ENCODE measurements around the gene NOL3.

The NOL3 gene

GRCh38 chr16:67155295-67156142 is 14.8 kb upstream of the NOL3 start:
- DNase-seq, result peak; percentile 15

- DNase-seq, result no peak
These were observed 14.0 kb upstream of the NOL3 start for GRCh38 chr16:67156143-67156844.

GRCh38 chr16:67157106-67157748 is 13.1 kb upstream of the NOL3 start:
- no peak for DNase-seq

GRCh38 chr16:67157892-67158635 is 12.3 kb upstream of the NOL3 start:
- peak; percentile 22 for DNase-seq

- DNase-seq, result no peak
These were observed 11.4 kb upstream of the NOL3 start for GRCh38 chr16:67158637-67159600.

GRCh38 chr16:67161595-67162058 is 8.7 kb upstream of the NOL3 start:
- DNase-seq, result no peak

GRCh38 chr16:67162506-67163163 is 7.7 kb upstream of the NOL3 start:
- DNase-seq, result no peak

GRCh38 chr16:67163164-67163998 is 7.0 kb upstream of the NOL3 start:
- no peak for DNase-seq

GRCh38 chr16:67163999-67164558 is 6.3 kb upstream of the NOL3 start:
- DNase-seq, result no peak

GRCh38 chr16:67164599-67165061 is 5.7 kb upstream of the NOL3 start, which contains the start of gene HSF4:
Gene HSF4 (plus strand): TSS chr16:67164745. CDS start chr16:67164812, 67 bp downstream.
- no peak for DNase-seq

- no peak for DNase-seq
These were observed 4.9 kb upstream of the NOL3 start for GRCh38 chr16:67165121-67166078.

GRCh38 chr16:67166110-67166547 is 4.2 kb upstream of the NOL3 start:
- DNase-seq, result no peak

- DNase-seq, result no peak
These were observed 3.7 kb upstream of the NOL3 start for GRCh38 chr16:67166598-67167168.

GRCh38 chr16:67167588-67167987 is 2.8 kb upstream of the NOL3 start:
- DNase-seq, result no peak

GRCh38 chr16:67169011-67169451 is 1.3 kb upstream of the NOL3 start:
- no peak for DNase-seq

- no peak for DNase-seq
These were observed 633 bp upstream of the NOL3 start for GRCh38 chr16:67169642-67170167.

- no peak for DNase-seq
These were observed 761 bp downstream of the NOL3 start for GRCh38 chr16:67170949-67171649.
